ENCODE results near the gene USP44. TPM values are rescaled to one million over a fixed set of nuclear protein-coding genes. Genes with fewer than 3 reads are reported as not detected.
A peak's percentile ranks its signal among the peaks of the same experiment; 100 is the strongest.

Gene USP44
- total and polyA plus RNA-seq, 2 of the 13 experiments (the other 11 are each of a cell fraction or from before 2014, with no cell fraction given), result 0.05 to 0.07 TPM

GRCh38 chr12:95473884-95474659, 77.2 kb downstream of the USP44 start, which contains the start of gene METAP2 (continued):
- TF ChIP-seq BCLAF1 (IDR thresholded peaks at IDR 0.05) (no peak), E2F5 (CRISPR knock-in tag; conservative IDR thresholded peaks at IDR 0.05) (peak; percentile 54; the same call in 1 of the 2 replicates), HNF1A (IDR thresholded peaks at IDR 0.05; ENCODE audit: low read depth) (no peak), HNF1A (CRISPR knock-in tag; IDR thresholded peaks at IDR 0.05; ENCODE audit: borderline replicate concordance) (peak; percentile 43; the same call in 1 of the 2 replicates), HNRNPLL (IDR thresholded peaks at IDR 0.05; ENCODE audit: low read depth, low read length, poor library complexity, severe bottlenecking) (peak; percentile 79), ZNF17 (CRISPR knock-in tag; IDR thresholded peaks at IDR 0.05) (peak; percentile 60; the same call in 1 of the 2 replicates), ZNF274 (CRISPR knock-in tag; IDR thresholded peaks at IDR 0.05) (0 out of 2 replicates have a peak, but pooled peaks have one; percentile 67), NR2C2 (CRISPR knock-in tag; IDR thresholded peaks at IDR 0.05; ENCODE audit: borderline replicate concordance) (peak; percentile 81), NR3C1 (CRISPR knock-in tag; IDR thresholded peaks at IDR 0.05) (no peak), HDAC6 (IDR thresholded peaks at IDR 0.05; ENCODE audit: low read depth, low read length) (no peak), ARID4A (CRISPR knock-in tag; IDR thresholded peaks at IDR 0.05; ENCODE audit: borderline replicate concordance) (peak; percentile 94; the same call in 1 of the 2 replicates), NFYC (CRISPR knock-in tag; IDR thresholded peaks at IDR 0.05) (peak; percentile 49; the same call in 1 of the 2 replicates), MIXL1 (CRISPR knock-in tag; IDR thresholded peaks at IDR 0.05) (peak; percentile 78)

Data from HepG2 (cell line).